H1 (cell line): ENCODE measurements around the gene REPIN1. TPM values are rescaled to one million over a fixed set of nuclear protein-coding genes. Genes with fewer than 3 reads are reported as not detected.

Experiments used
- EP300 ChIP-seq, 2 experiments: IDR thresholded peaks; 1 replicate in 1 of 2; 2 replicates in 1 of 2; pipeline ENCODE4 v1.6.1; 2011 to 2012; ENCODE audit warnings: low read depth in 2 of 2, low read length in 2 of 2, mild to moderate bottlenecking in 2 of 2, borderline replicate concordance in 1 of 2, inconsistent platforms in 1 of 2, moderate library complexity in 1 of 2
- polyA plus RNA-seq, 7 experiments: library from polyadenylated mRNA; depleted of rRNA in 3 of 7; stranded (reverse) in 5 of 7; unstranded in 2 of 7; fragments of >200 nt in 5 of 7; fragments of 200-250 nt in 2 of 7; gene quantifications; 1 replicate in 5 of 7; 2 replicates in 1 of 7; 4 replicates in 1 of 7; pipeline versions ENCODE4 v1.2.1 to v1.2.3, GENCODE V29; 2011 to 2013; ENCODE audit warnings: missing spikeins in 2 of 7, mixed read lengths in 2 of 7
- total RNA-seq: library from RNA; stranded (reverse); fragmentation: NEBNext Ultra II Directional; extraction: Animal tissue kit (Norgen Biotek cat#: 25700); gene quantifications from 2 replicates; pipeline ENCODE4 v1.2.1, GENCODE V29; 2021

Gene REPIN1
- total and polyA plus RNA-seq, 2 of the 8 experiments (the other 6 are each of a cell fraction or from before 2014, with no cell fraction given) = 98.6 to 125 TPM

- no peak for TF ChIP-seq EP300 (IDR thresholded peaks at IDR 0.05; ENCODE audit: borderline replicate concordance in 1 of 2, low read depth in 2 of 2, low read length in 2 of 2)
- TF ChIP-seq, all 59 proteins: peak for 0
Measured at GRCh38 chr7:150363370-150363769, 5.3 kb upstream of the REPIN1 start (continued).
